Measurements from ENCODE around the gene BRIP1. TPM values are rescaled to one million over a fixed set of nuclear protein-coding genes. Genes with fewer than 3 reads are reported as not detected.

BRIP1 gene
- total RNA-seq, 1 experiment from 2014 or later = 20.2 TPM

GRCh38 chr17:61658183-61658582, 205.1 kb downstream of the BRIP1 start:
- Histone ChIP-seq H3K56ac (ENCODE audit: insufficient read length, low read depth, low read length) (no peak overlapping the region), H3K4ac (ENCODE audit: low read depth, low read length) (no peak overlapping the region), H2BK15ac (ENCODE audit: low read depth, low read length) (no peak overlapping the region), H3K4me2 (ENCODE audit: insufficient read depth, insufficient read length, low read length) (no peak overlapping the region), H3K18ac (ENCODE audit: insufficient read length, low read depth, low read length) (no peak overlapping the region), H3K79me2 (ENCODE audit: insufficient read depth, low read length) (no peaks in the 10 kb centered on the region), H3K14ac (ENCODE audit: insufficient read depth, low read length) (no peak overlapping the region), H3K4me1 (ENCODE audit: insufficient read depth, low read length) (no peaks in the 10 kb centered on the region), H3K27me3 (ENCODE audit: insufficient read depth, low read length) (no peaks in the 10 kb centered on the region), H4K20me1 (ENCODE audit: control insufficient read depth, insufficient read depth, insufficient read length) (no peaks in the 10 kb centered on the region), H2BK20ac (ENCODE audit: low read depth, low read length, poor library complexity, severe bottlenecking) (no peak overlapping the region), H3K79me1 (ENCODE audit: insufficient read depth, low read depth, low read length, poor library complexity, severe bottlenecking) (no peaks in the 10 kb centered on the region), H3K23me2 (ENCODE audit: insufficient read length, low read depth, low read length, poor library complexity, severe bottlenecking) (no peaks in the 10 kb centered on the region), H3K9me3 (ENCODE audit: control insufficient read depth, low read depth, low read length) (no peaks in the 10 kb centered on the region), H4K8ac (replicated peaks; ENCODE audit: insufficient read length, low read depth, low read length) (no peak overlapping the region), H3K9ac (ENCODE audit: extremely low read depth, insufficient read length, low read length) (no peak overlapping the region), H2BK120ac (ENCODE audit: low read depth, low read length, poor library complexity, severe bottlenecking) (no peak overlapping the region), H2BK12ac (ENCODE audit: insufficient read length, low read depth, low read length) (no peak overlapping the region), H2AFZ (ENCODE audit: low read length) (no peak overlapping the region), H2BK5ac (ENCODE audit: insufficient read length, low read length) (no peak overlapping the region), H3T11ph (ENCODE audit: low read length) (no peak overlapping the region), H4K5ac (ENCODE audit: insufficient read length, low read depth, low read length) (no peak overlapping the region), H4K91ac (ENCODE audit: insufficient read length, low read depth, low read length) (no peak overlapping the region), H3K23ac (ENCODE audit: insufficient read length, low read depth, low read length) (no peak overlapping the region), H2AK5ac (ENCODE audit: insufficient read length, low read length) (no peak overlapping the region), H3K27ac (ENCODE audit: insufficient read length, low read depth, low read length) (no peak overlapping the region)
- WGBS (ENCODE audit: extremely low coverage, insufficient read length, low lambda C conversion rate) = no CpG with 5 or more reads among the region's 2 CpGs
- H3K9me3 Mint-ChIP-seq = no peaks in the 10 kb centered on the region
- no peaks in the 10 kb centered on the region for H3K4me1 Mint-ChIP-seq
- H3K27me3 Mint-ChIP-seq (ENCODE audit: low read depth) = no peaks in the 10 kb centered on the region
- H3K36me3 Mint-ChIP-seq (ENCODE audit: insufficient read depth in 1 of 3, low read depth in 3 of 3) = no peaks in the 10 kb centered on the region
- H3K4me3 Mint-ChIP-seq = no peak overlapping the region
- no peak overlapping the region for H3K27ac Mint-ChIP-seq
- no peak for DNase-seq
- TF ChIP-seq, protein P1, sequence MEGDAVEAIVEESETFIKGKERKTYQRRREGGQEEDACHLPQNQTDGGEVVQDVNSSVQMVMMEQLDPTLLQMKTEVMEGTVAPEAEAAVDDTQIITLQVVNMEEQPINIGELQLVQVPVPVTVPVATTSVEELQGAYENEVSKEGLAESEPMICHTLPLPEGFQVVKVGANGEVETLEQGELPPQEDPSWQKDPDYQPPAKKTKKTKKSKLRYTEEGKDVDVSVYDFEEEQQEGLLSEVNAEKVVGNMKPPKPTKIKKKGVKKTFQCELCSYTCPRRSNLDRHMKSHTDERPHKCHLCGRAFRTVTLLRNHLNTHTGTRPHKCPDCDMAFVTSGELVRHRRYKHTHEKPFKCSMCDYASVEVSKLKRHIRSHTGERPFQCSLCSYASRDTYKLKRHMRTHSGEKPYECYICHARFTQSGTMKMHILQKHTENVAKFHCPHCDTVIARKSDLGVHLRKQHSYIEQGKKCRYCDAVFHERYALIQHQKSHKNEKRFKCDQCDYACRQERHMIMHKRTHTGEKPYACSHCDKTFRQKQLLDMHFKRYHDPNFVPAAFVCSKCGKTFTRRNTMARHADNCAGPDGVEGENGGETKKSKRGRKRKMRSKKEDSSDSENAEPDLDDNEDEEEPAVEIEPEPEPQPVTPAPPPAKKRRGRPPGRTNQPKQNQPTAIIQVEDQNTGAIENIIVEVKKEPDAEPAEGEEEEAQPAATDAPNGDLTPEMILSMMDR (conservative IDR thresholded peaks at IDR 0.05) = no peak
